Neuronal stem cell (in vitro differentiated cells): ENCODE measurements around the gene PDZRN4.

Experiments used
- DNase-seq: peaks from one replicate; pipeline ENCODE4 v3.0.0-alpha.2; 2013; ENCODE audit warnings: low spot score
- H2AFZ ChIP-seq: one replicate; pipeline ENCODE4 v1.6.1; 2013; ENCODE audit warnings: mild to moderate bottlenecking, low read length, inconsistent platforms
- H2AK5ac ChIP-seq: 2 replicates; pipeline ENCODE4 v1.6.1; 2013; ENCODE audit warnings: low read depth, mild to moderate bottlenecking, inconsistent platforms, low read length, moderate library complexity, mixed read lengths
- H2BK120ac ChIP-seq: 2 replicates; pipeline ENCODE4 v1.6.1; 2013; ENCODE audit warnings: low read depth, mild to moderate bottlenecking, inconsistent platforms, low read length, moderate library complexity, mixed read lengths
- H2BK12ac ChIP-seq: one replicate; pipeline ENCODE4 v1.6.1; 2013; ENCODE audit warnings: low read length, inconsistent platforms
- H2BK15ac ChIP-seq: 2 replicates; pipeline ENCODE4 v1.6.1; 2013; ENCODE audit warnings: mild to moderate bottlenecking, low read length, inconsistent platforms, mixed read lengths
- H2BK5ac ChIP-seq: one replicate; pipeline ENCODE4 v1.6.1; 2013; ENCODE audit warnings: inconsistent platforms, mild to moderate bottlenecking, low read length, moderate library complexity
- H3K14ac ChIP-seq: one replicate; pipeline ENCODE4 v1.6.1; 2013; ENCODE audit warnings: low read length, inconsistent platforms
- H3K18ac ChIP-seq: 2 replicates; pipeline ENCODE4 v1.6.1; 2013; ENCODE audit warnings: low read length, inconsistent platforms
- H3K23ac ChIP-seq: 2 replicates; pipeline ENCODE4 v1.6.1; 2013; ENCODE audit warnings: low read depth, mild to moderate bottlenecking, mixed read lengths, low read length, inconsistent platforms; ENCODE audit not compliant: poor library complexity
- H3K27ac ChIP-seq: replicated peaks from 3 replicates; pipeline ENCODE4 v1.5.1; 2013; ENCODE audit warnings: low read length, inconsistent platforms
- H3K27me3 ChIP-seq, 3 experiments: 2 replicates each; pipeline ENCODE4 v1.6.1; 2013; ENCODE audit warnings: low read length in 3 of 3, mild to moderate bottlenecking in 2 of 3, inconsistent platforms in 1 of 3, low read depth in 1 of 3, mixed read lengths in 1 of 3, moderate library complexity in 1 of 3; ENCODE audit not compliant: control insufficient read depth in 3 of 3, insufficient read depth in 3 of 3
- H3K36me3 ChIP-seq, 2 donors: replicated peaks in 1 of 2; 2 replicates each; pipeline ENCODE4 v1.6.1; 2013; ENCODE audit warnings: low read length in 2 of 2; ENCODE audit not compliant: control insufficient read depth in 2 of 2, insufficient read depth in 2 of 2
- H3K4ac ChIP-seq: 2 replicates; pipeline ENCODE4 v1.6.1; 2013; ENCODE audit warnings: inconsistent platforms, mild to moderate bottlenecking, low read length, moderate library complexity
- H3K4me1 ChIP-seq, 2 donors: 1 replicate in 1 of 2; 2 replicates in 1 of 2; pipeline ENCODE4 v1.6.1; 2013; ENCODE audit warnings: low read length in 2 of 2, low read depth in 1 of 2; ENCODE audit not compliant: control insufficient read depth in 2 of 2, insufficient read depth in 1 of 2
- H3K4me2 ChIP-seq: one replicate; pipeline ENCODE4 v1.6.1; 2013; ENCODE audit warnings: mild to moderate bottlenecking, low read length, inconsistent platforms; ENCODE audit not compliant: insufficient read depth, poor library complexity, severe bottlenecking
- H3K4me3 ChIP-seq, 2 donors: 2 replicates each; pipeline ENCODE4 v1.5.1; 2013; ENCODE audit warnings: low read length in 2 of 2, mild to moderate bottlenecking in 2 of 2, inconsistent platforms in 1 of 2, moderate library complexity in 1 of 2
- H3K79me1 ChIP-seq: one replicate; pipeline ENCODE4 v1.6.1; 2013; ENCODE audit warnings: low read depth, mild to moderate bottlenecking, inconsistent platforms, low read length, moderate library complexity
- H3K9ac ChIP-seq: one replicate; pipeline ENCODE4 v1.6.1; 2013; ENCODE audit warnings: mild to moderate bottlenecking, low read depth, low read length, inconsistent platforms; ENCODE audit not compliant: poor library complexity
- H3K9me3 ChIP-seq, 2 donors: replicated peaks in 1 of 2; 2 replicates each; pipeline versions ENCODE3 to v1.6.1; 2013; ENCODE audit warnings: low read length in 2 of 2, mild to moderate bottlenecking in 2 of 2, inconsistent platforms in 1 of 2, low read depth in 1 of 2, mixed read lengths in 1 of 2, moderate library complexity in 1 of 2; ENCODE audit not compliant: control insufficient read depth in 2 of 2, insufficient read depth in 1 of 2
- H4K8ac ChIP-seq: one replicate; pipeline ENCODE4 v1.6.1; 2013; ENCODE audit warnings: low read depth, mild to moderate bottlenecking, inconsistent platforms, low read length, moderate library complexity
- H4K91ac ChIP-seq: one replicate; pipeline ENCODE4 v1.6.1; 2013; ENCODE audit warnings: low read length, low read depth, mild to moderate bottlenecking, inconsistent platforms; ENCODE audit not compliant: poor library complexity
- WGBS, 2 donors: extraction: QIAGEN DNeasy Blood & Tissue Kit; methylation state at CpG; one replicate each; pipeline ENCODE4 v1.1.7; 2013; ENCODE audit warnings: missing lambda C conversion rate in 2 of 2, mixed read lengths in 1 of 2; ENCODE audit not compliant: insufficient read length in 2 of 2, insufficient replicate concordance in 1 of 2; ENCODE audit errors: extremely low coverage in 2 of 2; 5-methylcytosine and 5-hydroxymethylcytosine counted together

The PDZRN4 gene

DNA sequence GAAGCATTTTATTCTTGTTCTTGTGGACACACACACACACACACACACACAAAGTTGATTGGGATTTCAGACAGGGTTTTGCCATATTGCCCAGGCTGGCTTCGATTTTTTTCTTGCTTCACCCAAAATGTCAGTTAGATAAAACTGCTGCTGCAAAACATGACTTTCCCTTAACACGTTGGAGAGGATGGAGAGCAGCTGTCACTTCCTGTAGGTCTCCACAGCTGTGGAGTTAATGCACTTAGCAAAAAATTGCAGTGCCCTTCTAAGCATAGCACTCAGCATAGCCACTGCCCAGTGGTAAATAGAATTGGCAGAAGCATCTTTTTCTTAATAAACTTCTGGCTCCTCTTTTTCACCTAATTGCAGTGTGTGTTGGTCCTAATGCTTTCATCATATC, 54.5 kb downstream of the PDZRN4 start:
- no peaks in the 10 kb centered on the region for H3K79me1 ChIP-seq
- no peak overlapping the region for H4K8ac ChIP-seq
- no peak overlapping the region for H2BK15ac ChIP-seq
- no peak overlapping the region for H2BK120ac ChIP-seq
- no peaks in the 10 kb centered on the region for H3K27me3 ChIP-seq
- no peak overlapping the region for H3K27ac ChIP-seq
- DNase-seq: no peak
- no peaks in the 10 kb centered on the region for H3K4me1 ChIP-seq
- H2BK5ac ChIP-seq: no peak overlapping the region
- no peak overlapping the region for H3K4me2 ChIP-seq
- no peak overlapping the region for H3K4me3 ChIP-seq
- H3K9ac ChIP-seq: no peak overlapping the region
- H3K18ac ChIP-seq: no peak overlapping the region
- no peaks in the 10 kb centered on the region for H3K36me3 ChIP-seq
- no peak overlapping the region for H3K4ac ChIP-seq
- no peaks in the 10 kb centered on the region for H3K9me3 ChIP-seq
- H2BK12ac ChIP-seq: no peak overlapping the region
- H3K23ac ChIP-seq: no peak overlapping the region
- H3K14ac ChIP-seq: no peak overlapping the region
- no peak overlapping the region for H2AK5ac ChIP-seq
- no peak overlapping the region for H2AFZ ChIP-seq
- no peak overlapping the region for H4K91ac ChIP-seq
- WGBS, 2 donors: no CpG with 5 or more reads among the region's 2 CpGs

DNA sequence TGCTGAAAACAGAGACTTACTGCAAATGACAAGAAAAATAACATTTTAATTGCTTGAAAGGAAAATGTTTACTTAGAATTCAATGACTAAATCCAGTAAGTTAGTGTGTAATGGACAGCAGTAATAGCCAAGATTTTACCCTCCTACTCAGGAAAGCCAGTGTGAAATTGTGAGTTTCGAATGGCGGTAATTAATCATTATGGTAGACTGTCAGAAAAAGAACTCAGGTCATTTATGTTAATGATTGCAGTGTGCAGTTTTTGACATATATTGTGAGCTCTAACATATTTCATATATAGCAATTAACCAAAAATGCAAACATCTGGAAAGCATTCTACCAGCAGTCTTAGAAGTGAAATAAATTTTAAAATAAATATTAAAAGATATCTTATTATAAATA, 60.3 kb downstream of the PDZRN4 start:
- Histone ChIP-seq H3K4ac (no peak overlapping the region), H3K27me3 (no peaks in the 10 kb centered on the region), H2AFZ (no peak overlapping the region), H3K23ac (no peak overlapping the region), H3K79me1 (no peaks in the 10 kb centered on the region), H3K27ac (no peak overlapping the region), H3K18ac (no peak overlapping the region), H2AK5ac (no peak overlapping the region), H3K4me1 (no peaks in the 10 kb centered on the region), H3K4me2 (no peak overlapping the region), H4K91ac (no peak overlapping the region), H3K9ac (no peak overlapping the region), H2BK120ac (no peak overlapping the region), H2BK5ac (no peak overlapping the region), H4K8ac (no peak overlapping the region), H3K4me3 (no peak overlapping the region), H3K9me3 (no peaks in the 10 kb centered on the region), H2BK12ac (no peak overlapping the region), H2BK15ac (no peak overlapping the region), H3K14ac (no peak overlapping the region), H3K36me3 (no peaks in the 10 kb centered on the region)
- no CpG with 5 or more reads among the region's 2 CpGs for WGBS, 2 donors
- DNase-seq: no peak

DNA sequence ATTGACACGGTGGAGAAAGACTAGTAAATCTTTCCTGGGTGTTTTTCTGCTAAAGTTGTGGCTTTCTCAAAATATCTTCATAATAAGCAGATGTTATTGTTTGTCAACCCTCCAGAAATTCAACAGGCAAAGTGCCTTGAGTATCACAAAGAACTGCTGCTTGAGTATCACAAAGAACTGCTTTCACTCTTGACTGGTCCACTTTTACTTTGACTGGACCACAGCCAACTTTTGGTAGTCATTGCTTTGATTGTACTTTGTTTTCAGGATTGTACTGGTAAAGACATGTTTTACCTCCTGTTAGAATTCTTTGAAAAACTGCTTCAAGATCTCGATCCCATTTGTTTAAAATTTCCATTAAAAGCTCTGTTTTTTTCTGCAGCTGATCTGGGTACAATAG, 62.6 kb downstream of the PDZRN4 start:
- H2AFZ ChIP-seq: no peak overlapping the region
- no CpG with 5 or more reads among the region's 2 CpGs for WGBS, 2 donors
- H3K36me3 ChIP-seq: no peaks in the 10 kb centered on the region
- H3K4me1 ChIP-seq: no peaks in the 10 kb centered on the region
- no peak overlapping the region for H4K91ac ChIP-seq
- H3K23ac ChIP-seq: no peak overlapping the region
- H3K27me3 ChIP-seq: no peaks in the 10 kb centered on the region
- no peak overlapping the region for H3K4ac ChIP-seq
- no peak overlapping the region for H2BK15ac ChIP-seq
- H2AK5ac ChIP-seq: no peak overlapping the region
- DNase-seq: no peak
- H3K14ac ChIP-seq: no peak overlapping the region
- H3K4me3 ChIP-seq: no peak overlapping the region
- no peaks in the 10 kb centered on the region for H3K79me1 ChIP-seq
- no peak overlapping the region for H3K18ac ChIP-seq
- H2BK5ac ChIP-seq: no peak overlapping the region
- no peak overlapping the region for H2BK12ac ChIP-seq
- no peak overlapping the region for H4K8ac ChIP-seq
- H3K27ac ChIP-seq: no peak overlapping the region
- peaks cover 0 to 2% of the 10 kb centered on the region in 2 donors for H3K9me3 ChIP-seq
- H2BK120ac ChIP-seq: no peak overlapping the region
- no peak overlapping the region for H3K9ac ChIP-seq
- no peak overlapping the region for H3K4me2 ChIP-seq

DNA sequence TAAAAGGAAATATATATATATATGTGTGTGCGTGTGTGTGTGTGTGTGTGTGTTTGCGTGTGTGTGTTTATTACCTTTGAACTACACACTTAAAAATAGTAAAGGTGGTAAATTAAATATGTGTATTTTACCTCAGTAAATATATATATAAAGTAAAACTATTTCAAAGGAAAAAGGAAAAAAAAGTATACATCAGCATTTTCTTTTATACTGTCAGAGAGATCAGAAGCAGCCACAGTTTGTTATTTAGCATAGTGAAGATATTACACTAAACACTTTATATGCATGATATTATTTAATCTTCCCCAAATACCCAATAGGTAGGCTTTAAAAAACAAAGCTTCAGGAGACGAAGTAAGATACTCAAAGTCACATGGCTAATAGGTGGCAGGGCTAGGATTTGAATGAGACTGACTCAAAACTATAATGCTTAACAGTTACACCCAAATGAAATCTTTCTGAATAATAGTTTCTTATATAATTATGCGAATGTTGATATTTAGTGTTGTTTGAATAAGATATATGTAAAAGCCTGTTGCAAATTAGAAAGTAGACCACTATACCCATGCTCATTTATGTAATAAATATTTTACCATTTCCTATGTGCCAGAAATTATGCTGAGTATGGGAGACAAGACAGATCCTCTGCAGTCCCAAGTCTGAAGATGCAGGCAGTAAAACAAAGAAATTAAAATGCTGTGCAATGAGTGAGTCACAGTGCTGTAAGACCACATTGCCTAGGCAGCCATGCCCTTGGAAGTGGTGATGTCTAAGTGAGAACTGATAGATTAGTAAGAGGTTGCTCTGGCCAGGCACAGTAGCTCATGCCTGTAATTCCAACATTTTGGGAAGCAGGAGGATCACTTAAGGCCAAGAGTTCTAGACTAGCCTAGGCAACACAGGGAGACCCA, 66.1 kb downstream of the PDZRN4 start:
- Histone ChIP-seq H2AFZ (no peak overlapping the region), H3K79me1 (no peaks in the 10 kb centered on the region), H3K4me3 (no peak overlapping the region), H4K8ac (no peak overlapping the region), H2BK120ac (no peak overlapping the region), H3K4ac (no peak overlapping the region), H2BK12ac (no peak overlapping the region), H2BK15ac (no peak overlapping the region), H2BK5ac (no peak overlapping the region), H3K36me3 (no peaks in the 10 kb centered on the region), H3K23ac (no peak overlapping the region), H3K27me3 (no peaks in the 10 kb centered on the region), H3K4me1 (no peaks in the 10 kb centered on the region), H3K18ac (no peak overlapping the region), H3K27ac (no peak overlapping the region), H3K14ac (no peak overlapping the region), H3K9me3 (peaks cover 0 to 2% of the 10 kb centered on the region in 2 donors), H3K9ac (no peak overlapping the region), H3K4me2 (no peak overlapping the region), H2AK5ac (no peak overlapping the region), H4K91ac (no peak overlapping the region)
- no CpG with 5 or more reads among the region's 4 CpGs for WGBS, 2 donors
- DNase-seq: no peak
